Loucy (cell line): ENCODE measurements around the gene TSPAN13.

Source experiments
- H2AFZ ChIP-seq: fragments of 200-600 bp; sonication (generic); 2 replicates; pipeline ENCODE4 v1.6.0; 2016; ENCODE audit warnings: antibody characterized with exemption, mild to moderate bottlenecking, low read length, moderate library complexity
- H3F3A ChIP-seq: fragments of 200-600 bp; 2 replicates; pipeline ENCODE4 v1.6.0; 2016; ENCODE audit warnings: antibody characterized with exemption, low read depth, mild to moderate bottlenecking
- H3K27me3 ChIP-seq: fragments of 200-600 bp; sonication (generic); 2 replicates; pipeline ENCODE4 v1.6.1; 2014; ENCODE audit warnings: low read length, mild to moderate bottlenecking; ENCODE audit not compliant: insufficient read depth, poor library complexity, severe bottlenecking
- H3K36me3 ChIP-seq: fragments of 200-600 bp; sonication (generic); 2 replicates; pipeline ENCODE4 v1.6.1; 2016; ENCODE audit warnings: low read length; ENCODE audit not compliant: insufficient read depth
- H3K4me1 ChIP-seq: fragments of 200-600 bp; sonication (generic); 2 replicates; pipeline ENCODE4 v1.5.1; 2014; ENCODE audit warnings: low read length, mild to moderate bottlenecking; ENCODE audit not compliant: insufficient read depth, poor library complexity, severe bottlenecking
- H3K4me2 ChIP-seq: fragments of 200-600 bp; sonication (generic); 2 replicates; pipeline ENCODE4 v1.6.0; 2014; ENCODE audit warnings: antibody characterized with exemption, low read length, low read depth, mild to moderate bottlenecking; ENCODE audit not compliant: poor library complexity, severe bottlenecking
- H3K4me3 ChIP-seq: fragments of 200-600 bp; sonication (generic); 2 replicates; pipeline ENCODE4 v1.5.1; 2014; ENCODE audit warnings: low read length, mild to moderate bottlenecking, mixed read lengths; ENCODE audit not compliant: poor library complexity, severe bottlenecking
- H3K79me2 ChIP-seq: fragments of 200-600 bp; sonication (generic); 2 replicates; pipeline ENCODE4 v1.6.1; 2014; ENCODE audit warnings: low read length; ENCODE audit not compliant: insufficient read depth
- H3K9ac ChIP-seq: fragments of 200-600 bp; sonication (generic); 2 replicates; pipeline ENCODE4 v1.6.0; 2014; ENCODE audit warnings: mild to moderate bottlenecking, low read depth, low read length, moderate library complexity; ENCODE audit not compliant: poor library complexity, severe bottlenecking
- H3K9me2 ChIP-seq: fragments of 200-600 bp; sonication (generic); replicated peaks from 2 replicates; pipeline ENCODE4 v1.6.1; 2016; ENCODE audit warnings: low read depth, low read length, mixed read lengths
- H3K9me3 ChIP-seq: fragments of 200-600 bp; sonication (generic); 2 replicates; pipeline ENCODE4 v1.6.1; 2014; ENCODE audit warnings: mild to moderate bottlenecking, antibody characterized with exemption, low read length, low read depth; ENCODE audit not compliant: insufficient read depth
- H4K20me1 ChIP-seq: fragments of 200-600 bp; sonication (generic); 2 replicates; pipeline ENCODE4 v1.6.0; 2014; ENCODE audit warnings: antibody characterized with exemption, low read length, mild to moderate bottlenecking; ENCODE audit not compliant: insufficient read depth, poor library complexity, severe bottlenecking
- CTCF ChIP-seq: fragments of 200-600 bp; sonication (generic); conservative IDR thresholded peaks from 2 replicates; pipeline ENCODE4 v1.5.1; 2014; ENCODE audit warnings: mild to moderate bottlenecking, antibody characterized with exemption, low read length
- EZH2phosphoT487 ChIP-seq: fragments of 200-600 bp; IDR thresholded peaks from 2 replicates; pipeline ENCODE4 v1.6.1; 2018; ENCODE audit warnings: antibody characterized with exemption, mild to moderate bottlenecking, moderate library complexity, borderline replicate concordance

Gene TSPAN13

GRCh38 chr7:16710651-16711050, 42.9 kb upstream of the TSPAN13 start:
- no peak overlapping the region for H3K4me2 ChIP-seq
- TF ChIP-seq CTCF = no peak
- TF ChIP-seq EZH2phosphoT487 = no peak
- no peaks in the 10 kb centered on the region for H3K9me3 ChIP-seq
- no peaks in the 10 kb centered on the region for H3K9me2 ChIP-seq
- no peak overlapping the region for H2AFZ ChIP-seq
- H3K9ac ChIP-seq = no peak overlapping the region
- H3K4me1 ChIP-seq = peaks cover 4% of the 10 kb centered on the region
- no peaks in the 10 kb centered on the region for H3K79me2 ChIP-seq
- no peaks in the 10 kb centered on the region for H4K20me1 ChIP-seq
- peaks cover 21% of the 10 kb centered on the region; the same call in 1 of the 2 replicates for H3K36me3 ChIP-seq
- H3F3A ChIP-seq = 0 out of 2 replicates have a peak, but pooled peaks cover 4% of the 10 kb centered on the region
- no peak overlapping the region for H3K4me3 ChIP-seq
- no peaks in the 10 kb centered on the region for H3K27me3 ChIP-seq

- Histone ChIP-seq H2AFZ (no peak overlapping the region), H3K79me2 (no peaks in the 10 kb centered on the region), H3K36me3 (peaks cover 11% of the 10 kb centered on the region; the same call in 1 of the 2 replicates), H3K9me2 (no peaks in the 10 kb centered on the region), H3K9ac (no peak overlapping the region), H4K20me1 (no peaks in the 10 kb centered on the region), H3K27me3 (no peaks in the 10 kb centered on the region), H3K4me3 (no peak overlapping the region), H3F3A (0 out of 2 replicates have a peak, but pooled peaks cover 4% of the 10 kb centered on the region), H3K4me2 (no peak overlapping the region), H3K9me3 (no peaks in the 10 kb centered on the region), H3K4me1 (peaks cover 4% of the 10 kb centered on the region)
- TF ChIP-seq CTCF (no peak), EZH2phosphoT487 (no peak)
Observed at GRCh38 chr7:16711730-16712129, 41.8 kb upstream of the TSPAN13 start.

GRCh38 chr7:16712916-16713315, 40.6 kb upstream of the TSPAN13 start:
- no peaks in the 10 kb centered on the region for H3K9me2 ChIP-seq
- no peak overlapping the region for H3K9ac ChIP-seq
- 0 out of 2 replicates have a peak, but pooled peaks cover 4% of the 10 kb centered on the region for H3F3A ChIP-seq
- H4K20me1 ChIP-seq = no peaks in the 10 kb centered on the region
- peaks cover 4% of the 10 kb centered on the region for H3K4me1 ChIP-seq
- TF ChIP-seq CTCF (no peak), EZH2phosphoT487 (no peak)
- H2AFZ ChIP-seq = no peak overlapping the region
- no peak overlapping the region for H3K4me3 ChIP-seq
- no peaks in the 10 kb centered on the region for H3K79me2 ChIP-seq
- no peak overlapping the region for H3K4me2 ChIP-seq
- H3K36me3 ChIP-seq = no peaks in the 10 kb centered on the region; the same call in 1 of the 2 replicates
- no peaks in the 10 kb centered on the region for H3K27me3 ChIP-seq
- no peaks in the 10 kb centered on the region for H3K9me3 ChIP-seq
